SK-N-SH (cell line): ENCODE data around the gene MED31. TPM values are rescaled to one million over a fixed set of nuclear protein-coding genes. Genes with fewer than 3 reads are reported as not detected.
"Not testable (repeated sequence)": the region's sequence is repeated elsewhere in the genome, so short reads cannot be mapped to it uniquely, and the experiment has no call there.

Experiments used
- CTCF ChIA-PET: fragments of 300-600, 350-600 bp; formaldehyde crosslinking; extraction: SDS; loops from one replicate; lab custom pipeline; 2021; lab: Yijun Ruan, JAX
- POLR2A ChIA-PET: fragments of 350-600 bp; sonication (Branson Sonifier 250); formaldehyde crosslinking; extraction: SDS; loops from one replicate; lab custom pipeline; 2020; ENCODE audit warnings: antibody characterized with exemption, inconsistent platforms; lab: Yijun Ruan, JAX
- DNase-seq: peaks from one replicate; pipeline ENCODE4 v3.0.0; 2012
- H2AFZ ChIP-seq: fragments of 200-600 bp; sonication (generic); 2 replicates; pipeline ENCODE4 v1.8.1; 2016; ENCODE audit warnings: antibody characterized with exemption, mild to moderate bottlenecking, low read depth
- H3F3A ChIP-seq: fragments of 200-600 bp; sonication (generic); replicated peaks from 2 replicates; pipeline ENCODE3; 2016; ENCODE audit warnings: antibody characterized with exemption, mild to moderate bottlenecking; ENCODE audit not compliant: insufficient read depth
- H3K27ac ChIP-seq, 2 experiments: fragments of 200-500 bp in 1 of 2; fragments of 200-600 bp in 1 of 2; sonication (Bioruptor generic) in 1 of 2; sonication (generic), shearing (Covaris generic) in 1 of 2; 2 replicates each; pipeline versions ENCODE4 v1.5.1 to v1.6.1; 2014 to 2016; ENCODE audit warnings: low read depth in 2 of 2, inconsistent platforms in 1 of 2, low read length in 1 of 2, mild to moderate bottlenecking in 1 of 2, mixed read lengths in 1 of 2
- H3K27me3 ChIP-seq: fragments of 200-600 bp; sonication (generic), shearing (Covaris generic); 2 replicates; pipeline ENCODE4 v1.6.1; 2016; ENCODE audit warnings: mixed run types; ENCODE audit not compliant: insufficient read depth
- H3K36me3 ChIP-seq, 2 experiments: fragments of 200-500 bp in 1 of 2; fragments of 200-600 bp in 1 of 2; sonication (Bioruptor generic) in 1 of 2; sonication (generic) in 1 of 2; replicated peaks in 1 of 2; 2 replicates each; pipeline versions ENCODE3 to v1.5.1; 2014 to 2016; ENCODE audit warnings: low read length in 1 of 2, mild to moderate bottlenecking in 1 of 2; ENCODE audit not compliant: insufficient read depth in 2 of 2, control insufficient read depth in 1 of 2
- H3K4me1 ChIP-seq, 2 experiments: fragments of 200-500 bp in 1 of 2; fragments of 200-600 bp in 1 of 2; sonication (Bioruptor generic) in 1 of 2; sonication (generic), shearing (Covaris generic) in 1 of 2; 2 replicates each; pipeline versions ENCODE4 v1.5.1 to v1.6.1; 2014 to 2016; ENCODE audit warnings: low read depth in 1 of 2, low read length in 1 of 2, mixed run types in 1 of 2; ENCODE audit not compliant: insufficient read depth in 2 of 2, control insufficient read depth in 1 of 2
- H3K4me2 ChIP-seq: fragments of 200-600 bp; sonication (generic), shearing (Covaris generic); 2 replicates; pipeline ENCODE4 v1.6.1; 2017; ENCODE audit warnings: mixed run types
- H3K4me3 ChIP-seq, 2 experiments: fragments of 200-500 bp in 1 of 2; fragments of 200-600 bp in 1 of 2; sonication (Bioruptor generic) in 1 of 2; sonication (generic), shearing (Covaris generic) in 1 of 2; 2 replicates each; pipeline versions ENCODE4 v1.5.1 to v1.8.1; 2014 to 2016; ENCODE audit warnings: low read depth in 2 of 2, inconsistent platforms in 1 of 2, low read length in 1 of 2, mild to moderate bottlenecking in 1 of 2, mixed read lengths in 1 of 2, moderate library complexity in 1 of 2
- H3K79me2 ChIP-seq: fragments of 200-600 bp; sonication (generic); 2 replicates; pipeline ENCODE4 v1.8.1; 2017; ENCODE audit warnings: mild to moderate bottlenecking; ENCODE audit not compliant: insufficient read depth
- H3K9ac ChIP-seq: fragments of 200-600 bp; sonication (generic); 2 replicates; pipeline ENCODE4 v1.6.1; 2017; ENCODE audit warnings: mixed run types
- H3K9me2 ChIP-seq: fragments of 200-600 bp; sonication (generic); 2 replicates; pipeline ENCODE4 v1.6.1; 2017; ENCODE audit warnings: mixed run types
- H3K9me3 ChIP-seq: fragments of 200-600 bp; sonication (generic); 2 replicates; pipeline ENCODE4 v1.6.1; 2017; ENCODE audit warnings: mixed run types, mild to moderate bottlenecking, moderate library complexity
- H4K20me1 ChIP-seq: fragments of 200-600 bp; sonication (generic); 2 replicates; pipeline ENCODE4 v1.6.1; 2017; ENCODE audit warnings: mild to moderate bottlenecking, mixed run types; ENCODE audit not compliant: insufficient read depth
- REST ChIP-seq: IDR thresholded peaks from 2 replicates; pipeline ENCODE4 v1.6.1; 2012; ENCODE audit warnings: mild to moderate bottlenecking, low read depth, low read length, moderate library complexity
- WGBS: methylation state at CpG from one replicate; pipeline ENCODE4 v1.1.6; 2017; ENCODE audit warnings: low lambda C conversion rate; 5-methylcytosine and 5-hydroxymethylcytosine counted together
- polyA plus RNA-seq, 3 experiments: library from polyadenylated mRNA; depleted of rRNA; stranded (reverse); fragments of >200 nt; gene quantifications; 2 replicates each; pipeline ENCODE4 v1.2.3, GENCODE V29; 2012

Gene MED31
- polyA plus RNA-seq, 1 of the 3 experiments (the other 2 are of a cell fraction), result 15.1 TPM

- TF ChIP-seq REST, result no peak
These were observed 6.4 kb upstream of the MED31 start (continued) for GRCh38 chr17:6657633-6658287.

DNA sequence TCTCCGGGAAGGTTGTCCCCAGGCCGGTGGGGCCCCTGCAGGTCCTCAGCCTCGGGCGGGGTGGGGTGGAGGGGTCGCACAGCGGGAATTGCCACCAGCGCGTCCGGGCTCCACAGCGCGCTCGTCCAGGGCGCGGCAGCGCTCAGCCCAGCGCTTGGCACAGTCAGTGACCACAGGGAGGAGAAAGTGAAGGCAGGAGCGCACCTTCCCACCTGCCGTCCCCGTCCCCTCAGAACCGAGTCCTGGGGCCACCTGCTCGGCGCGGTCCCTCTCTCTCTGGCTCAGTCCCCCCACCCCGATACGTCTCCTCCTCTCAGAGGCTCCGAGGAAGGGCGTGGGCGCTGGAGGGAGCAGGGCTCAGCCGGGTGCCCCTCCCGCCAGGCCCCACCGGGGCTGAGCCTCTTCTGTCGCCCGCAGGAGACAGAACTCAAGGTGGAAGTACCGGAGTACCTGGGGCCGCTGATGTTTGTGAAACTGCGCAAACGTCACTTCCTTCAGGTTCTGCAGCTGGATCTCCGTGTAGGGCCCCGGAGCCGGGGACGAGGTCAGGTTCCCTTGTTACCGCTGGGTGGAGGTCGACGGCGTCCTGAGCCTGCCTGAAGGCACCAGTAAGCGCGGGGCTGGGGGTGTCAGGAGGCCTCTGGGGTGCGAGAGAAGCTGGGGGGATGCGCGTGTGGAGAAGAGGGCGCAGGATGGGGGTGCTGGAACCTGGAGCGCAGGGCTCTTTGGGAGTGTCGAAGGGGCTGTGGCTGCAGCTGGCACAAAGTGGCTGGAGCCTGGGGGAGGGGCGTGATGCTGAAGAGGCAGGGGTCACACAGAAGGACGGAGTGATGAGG, 5.6 kb upstream of the MED31 start:
- CTCF ChIA-PET, result interaction anchor here (0.6 kb wide), 1 partner anchor 166 kb away, joined by 3 read pairs; no protein-coding TSS in a partner anchor
- H3K9me3 ChIP-seq, POLR2A ChIA-PET, DNase-seq, H3K4me2 ChIP-seq, H4K20me1 ChIP-seq, H3K36me3 ChIP-seq, H3K4me1 ChIP-seq, H2AFZ ChIP-seq, H3K79me2 ChIP-seq, H3K27me3 ChIP-seq, H3K9me2 ChIP-seq, H3F3A ChIP-seq, H3K27ac ChIP-seq, H3K9ac ChIP-seq, H3K4me3 ChIP-seq: not testable (repeated sequence)
- 32% methylated on average over 19 of the region's 55 CpGs for WGBS

- H3K27ac ChIP-seq, POLR2A ChIA-PET: not testable (repeated sequence)
These were observed 4.4 kb upstream of the MED31 start for GRCh38 chr17:6655732-6656361.

More at GRCh38 chr17:6655732-6656361, 4.4 kb upstream of the MED31 start:
- 59% methylated on average over 18 of the region's 41 CpGs for WGBS
- H2AFZ ChIP-seq, CTCF ChIA-PET, H3K9me2 ChIP-seq, H3K9me3 ChIP-seq, H4K20me1 ChIP-seq, DNase-seq, H3K4me3 ChIP-seq, H3K9ac ChIP-seq, H3F3A ChIP-seq, H3K79me2 ChIP-seq, H3K4me2 ChIP-seq, H3K36me3 ChIP-seq, H3K27me3 ChIP-seq: not testable (repeated sequence)
- H3K4me1 ChIP-seq, result peaks cover 4 to 11% of the 10 kb centered on the region in 2 experiments; a peak in 2 of 4 replicates
